ENCODE data around the gene MORN4. TPM values are rescaled to one million over a fixed set of nuclear protein-coding genes. Genes with fewer than 3 reads are reported as not detected.

Gene MORN4
- total and polyA plus RNA-seq, 2 donors (not counting 3 experiments of a cell fraction or from before 2014, with no cell fraction given): 12.2 to 13.9 TPM

DNA sequence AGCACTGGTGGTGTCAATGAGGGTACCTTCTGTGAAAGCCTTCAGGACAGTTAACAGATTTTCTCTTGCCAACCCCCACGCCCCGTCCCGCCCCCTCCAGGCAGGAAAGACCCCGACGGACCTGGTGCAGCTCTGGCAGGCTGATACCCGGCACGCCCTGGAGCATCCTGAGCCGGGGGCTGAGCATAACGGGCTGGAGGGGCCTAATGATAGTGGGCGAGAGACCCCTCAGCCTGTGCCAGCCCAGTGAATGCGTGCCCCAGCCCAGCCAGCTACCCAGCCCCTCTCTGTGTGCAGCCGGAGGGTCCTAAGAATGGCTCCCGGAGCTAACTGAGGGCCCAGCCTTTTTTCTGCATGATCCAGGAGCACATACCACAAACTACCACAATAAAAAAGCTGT lies 49.8 kb downstream of the MORN4 start:
- Histone ChIP-seq H3K9me1 (replicated peaks; ENCODE audit: control insufficient read depth, extremely low read depth, insufficient read depth, low read length) (no peaks in the 10 kb centered on the region), H3K79me2 (ENCODE audit: control insufficient read depth, insufficient read depth, low read length) (no peaks in the 10 kb centered on the region), H2AFZ (ENCODE audit: low read depth, low read length) (peak overlapping the region; percentile 28), H3K4me1 (ENCODE audit: control insufficient read depth, extremely low read depth, insufficient read depth, low read length) (no peaks in the 10 kb centered on the region), H3K4me2 (ENCODE audit: insufficient read depth, low read length) (no peak overlapping the region), H3K9ac (replicated peaks; ENCODE audit: extremely low read depth, insufficient read depth, low read length) (no peak overlapping the region), H3K36me3 (ENCODE audit: control insufficient read depth in 2 of 2, extremely low read depth in 1 of 2, insufficient read depth in 2 of 2, low read length in 2 of 2) (no peaks in the 10 kb centered on the region), H4K20me1 (replicated peaks; ENCODE audit: control insufficient read depth, extremely low read depth, insufficient read depth, low read length) (no peaks in the 10 kb centered on the region), H3K4me3 (replicated peaks in 1 of 3; ENCODE audit: insufficient read depth in 1 of 3, low read depth in 1 of 3, low read length in 3 of 3) (no peak overlapping the region), H3K9me3 (replicated peaks; ENCODE audit: control insufficient read depth, insufficient read depth, low read length) (no peaks in the 10 kb centered on the region), H3K27ac (ENCODE audit: insufficient read depth, low read depth, low read length) (no peak overlapping the region), H3K27me3 (ENCODE audit: control insufficient read depth in 2 of 2, insufficient read depth in 2 of 2, low read length in 2 of 2) (no peaks in the 10 kb centered on the region)
- DNase-seq (ENCODE audit: low read depth, low spot score) (no peak), FAIRE-seq (no peak)
- ChIA-PET CTCF (interaction anchor here (1.2 to 3.0 kb wide), 6 partner anchors 7 to 29 kb away, joined by 3 to 11 read pairs (median 8); partner anchors contain the start of gene ANKRD2), POLR2A (no interaction called here)
- intact Hi-C loops (cut with micrococcal nuclease): no loop called here
- TF ChIP-seq MYC (IDR thresholded peaks at IDR 0.05; ENCODE audit: low read depth, low read length) (no peak), GATA2 (IDR thresholded peaks at IDR 0.05; ENCODE audit: insufficient read depth, insufficient read length, low read depth, low read length) (no peak), POLR2A (IDR thresholded peaks at IDR 0.05; ENCODE audit: low read depth, low read length) (no peak), JUN (IDR thresholded peaks at IDR 0.05; ENCODE audit: borderline replicate concordance, insufficient read depth, insufficient read length, low read depth) (no peak), FOS (IDR thresholded peaks at IDR 0.05; ENCODE audit: borderline replicate concordance, insufficient read depth, low read length) (no peak), EZH2 (IDR thresholded peaks at IDR 0.05; ENCODE audit: borderline replicate concordance, low read depth, low read length, severe bottlenecking) (no peak), POLR2AphosphoS5 (IDR thresholded peaks at IDR 0.05; ENCODE audit: insufficient read depth, low read depth, low read length) (no peak)
- TF ChIP-seq, protein P1, sequence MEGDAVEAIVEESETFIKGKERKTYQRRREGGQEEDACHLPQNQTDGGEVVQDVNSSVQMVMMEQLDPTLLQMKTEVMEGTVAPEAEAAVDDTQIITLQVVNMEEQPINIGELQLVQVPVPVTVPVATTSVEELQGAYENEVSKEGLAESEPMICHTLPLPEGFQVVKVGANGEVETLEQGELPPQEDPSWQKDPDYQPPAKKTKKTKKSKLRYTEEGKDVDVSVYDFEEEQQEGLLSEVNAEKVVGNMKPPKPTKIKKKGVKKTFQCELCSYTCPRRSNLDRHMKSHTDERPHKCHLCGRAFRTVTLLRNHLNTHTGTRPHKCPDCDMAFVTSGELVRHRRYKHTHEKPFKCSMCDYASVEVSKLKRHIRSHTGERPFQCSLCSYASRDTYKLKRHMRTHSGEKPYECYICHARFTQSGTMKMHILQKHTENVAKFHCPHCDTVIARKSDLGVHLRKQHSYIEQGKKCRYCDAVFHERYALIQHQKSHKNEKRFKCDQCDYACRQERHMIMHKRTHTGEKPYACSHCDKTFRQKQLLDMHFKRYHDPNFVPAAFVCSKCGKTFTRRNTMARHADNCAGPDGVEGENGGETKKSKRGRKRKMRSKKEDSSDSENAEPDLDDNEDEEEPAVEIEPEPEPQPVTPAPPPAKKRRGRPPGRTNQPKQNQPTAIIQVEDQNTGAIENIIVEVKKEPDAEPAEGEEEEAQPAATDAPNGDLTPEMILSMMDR (IDR thresholded peaks at IDR 0.05; ENCODE audit: extremely low read depth in 1 of 2, insufficient read depth in 1 of 2, low read depth in 1 of 2, low read length in 2 of 2): no peak
- TF ChIP-seq, protein P2, sequence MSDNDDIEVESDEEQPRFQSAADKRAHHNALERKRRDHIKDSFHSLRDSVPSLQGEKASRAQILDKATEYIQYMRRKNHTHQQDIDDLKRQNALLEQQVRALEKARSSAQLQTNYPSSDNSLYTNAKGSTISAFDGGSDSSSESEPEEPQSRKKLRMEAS (IDR thresholded peaks at IDR 0.05; ENCODE audit: insufficient read depth, insufficient read length): no peak
- no TSS peak for BruUV-seq (replicated peaks)
- dilution Hi-C loops (cut with MboI; ENCODE audit: extremely low pct_ligation_motif_present, low sequenced_read_pairs): no loop called here

All from endothelial cell of umbilical vein (primary cell).